Osteocyte (in vitro differentiated cells): ENCODE data around the gene ARHGAP19. TPM values are rescaled to one million over a fixed set of nuclear protein-coding genes. Genes with fewer than 3 reads are reported as not detected.

Experiments
- DNase-seq: peaks from one replicate; pipeline ENCODE4 v3.0.0; 2021; ENCODE audit warnings: mixed read lengths; ENCODE audit not compliant: unreplicated experiment; ENCODE audit errors: extremely low spot score
- H3K27ac Mint-ChIP-seq: one replicate; pipeline ENCODE4 v1.8.0; 2021; ENCODE audit warnings: mild to moderate bottlenecking, mixed read lengths; ENCODE audit not compliant: unreplicated experiment
- H3K27me3 Mint-ChIP-seq: one replicate; pipeline ENCODE4 v1.8.0; 2021; ENCODE audit warnings: mixed read lengths; ENCODE audit not compliant: unreplicated experiment
- H3K36me3 Mint-ChIP-seq: one replicate; pipeline ENCODE4 v1.8.0; 2021; ENCODE audit warnings: mixed read lengths; ENCODE audit not compliant: unreplicated experiment
- H3K4me1 Mint-ChIP-seq: one replicate; pipeline ENCODE4 v1.8.0; 2021; ENCODE audit warnings: mixed read lengths; ENCODE audit not compliant: unreplicated experiment
- H3K4me3 Mint-ChIP-seq: one replicate; pipeline ENCODE4 v1.8.0; 2021; ENCODE audit warnings: mild to moderate bottlenecking, moderate library complexity, mixed read lengths; ENCODE audit not compliant: unreplicated experiment
- H3K9me3 Mint-ChIP-seq: one replicate; pipeline ENCODE4 v1.8.0; 2021; ENCODE audit warnings: mixed read lengths; ENCODE audit not compliant: unreplicated experiment
- long read RNA-seq: library from polyadenylated mRNA; unstranded; transcript quantifications from one replicate; pipeline ENCODE4 v2.0.0, GENCODE V29; 2021
- total RNA-seq: library from RNA; stranded (reverse); gene quantifications from 2 replicates; pipeline ENCODE4 v1.2.1, GENCODE V29; 2021
- TF ChIP-seq, protein P1 (sequence below): fragments of 200-600 bp; sonication (generic); IDR thresholded peaks from 2 replicates; pipeline ENCODE4 v1.5.0; 2021; ENCODE audit warnings: antibody characterized with exemption, mild to moderate bottlenecking, moderate library complexity

ARHGAP19 gene, protein sequence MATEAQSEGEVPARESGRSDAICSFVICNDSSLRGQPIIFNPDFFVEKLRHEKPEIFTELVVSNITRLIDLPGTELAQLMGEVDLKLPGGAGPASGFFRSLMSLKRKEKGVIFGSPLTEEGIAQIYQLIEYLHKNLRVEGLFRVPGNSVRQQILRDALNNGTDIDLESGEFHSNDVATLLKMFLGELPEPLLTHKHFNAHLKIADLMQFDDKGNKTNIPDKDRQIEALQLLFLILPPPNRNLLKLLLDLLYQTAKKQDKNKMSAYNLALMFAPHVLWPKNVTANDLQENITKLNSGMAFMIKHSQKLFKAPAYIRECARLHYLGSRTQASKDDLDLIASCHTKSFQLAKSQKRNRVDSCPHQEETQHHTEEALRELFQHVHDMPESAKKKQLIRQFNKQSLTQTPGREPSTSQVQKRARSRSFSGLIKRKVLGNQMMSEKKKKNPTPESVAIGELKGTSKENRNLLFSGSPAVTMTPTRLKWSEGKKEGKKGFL
- total RNA-seq: 5.0 and 5.5 TPM in 2 replicates
- long read RNA-seq, full-length matches to known transcripts: 3 of 9 reads
- long read RNA-seq, partial matches to known transcripts: 0 of 9 reads
- long read RNA-seq, other reads (novel, unspliced or antisense): 6 of 9 reads

DNA sequence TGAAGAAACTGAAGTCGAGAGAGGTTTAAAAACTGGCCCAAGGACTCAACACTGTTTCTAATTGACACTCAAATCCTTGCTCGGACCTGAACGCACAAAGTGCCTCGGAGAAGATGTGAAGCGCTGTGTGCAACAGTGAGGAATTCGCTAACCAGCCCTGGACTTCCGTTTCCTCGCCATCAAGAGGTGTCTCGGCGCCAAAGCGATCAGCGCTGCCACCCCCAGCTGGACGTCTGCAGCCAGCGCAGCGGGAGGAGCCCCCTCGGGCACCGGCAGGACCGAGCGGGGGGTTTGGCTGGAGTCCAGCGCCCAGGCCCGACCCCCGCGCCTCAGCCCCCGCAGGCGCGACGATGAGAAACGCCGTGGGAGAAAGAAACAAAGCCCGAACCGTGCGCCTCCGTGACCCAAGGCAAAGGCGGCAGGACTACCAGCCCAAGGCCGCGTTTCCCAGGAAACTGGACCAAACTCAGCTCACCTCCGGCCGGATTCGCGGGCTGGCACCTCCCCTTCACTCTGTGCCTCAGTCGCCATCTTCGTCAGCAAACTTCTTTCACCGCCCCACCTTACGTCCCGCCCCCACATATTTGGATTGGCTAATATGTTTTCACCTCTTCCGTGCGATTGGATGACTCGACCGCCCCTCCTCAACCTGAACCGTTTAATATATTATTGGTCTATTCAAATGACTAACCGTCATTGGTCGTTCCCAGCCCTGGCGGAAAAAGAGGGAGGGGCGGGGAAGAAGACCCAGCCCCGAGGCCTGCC is at the start of gene ARHGAP19:
Gene ARHGAP19 (minus strand): TSS at position 541 of the 765 bp plus-strand sequence. CDS start 10 bp downstream, at position 531.
- Mint-ChIP-seq H3K4me1 (peaks cover 16% of the 10 kb centered on the region), H3K9me3 (no peaks in the 10 kb centered on the region), H3K27ac (peak within 1 kb of the TSS; percentile 95), H3K36me3 (no peaks in the 10 kb centered on the region), H3K4me3 (peak within 1 kb of the TSS; percentile 82), H3K27me3 (no peaks in the 10 kb centered on the region)
- peak; percentile 97 for DNase-seq
- TF ChIP-seq, protein P1, sequence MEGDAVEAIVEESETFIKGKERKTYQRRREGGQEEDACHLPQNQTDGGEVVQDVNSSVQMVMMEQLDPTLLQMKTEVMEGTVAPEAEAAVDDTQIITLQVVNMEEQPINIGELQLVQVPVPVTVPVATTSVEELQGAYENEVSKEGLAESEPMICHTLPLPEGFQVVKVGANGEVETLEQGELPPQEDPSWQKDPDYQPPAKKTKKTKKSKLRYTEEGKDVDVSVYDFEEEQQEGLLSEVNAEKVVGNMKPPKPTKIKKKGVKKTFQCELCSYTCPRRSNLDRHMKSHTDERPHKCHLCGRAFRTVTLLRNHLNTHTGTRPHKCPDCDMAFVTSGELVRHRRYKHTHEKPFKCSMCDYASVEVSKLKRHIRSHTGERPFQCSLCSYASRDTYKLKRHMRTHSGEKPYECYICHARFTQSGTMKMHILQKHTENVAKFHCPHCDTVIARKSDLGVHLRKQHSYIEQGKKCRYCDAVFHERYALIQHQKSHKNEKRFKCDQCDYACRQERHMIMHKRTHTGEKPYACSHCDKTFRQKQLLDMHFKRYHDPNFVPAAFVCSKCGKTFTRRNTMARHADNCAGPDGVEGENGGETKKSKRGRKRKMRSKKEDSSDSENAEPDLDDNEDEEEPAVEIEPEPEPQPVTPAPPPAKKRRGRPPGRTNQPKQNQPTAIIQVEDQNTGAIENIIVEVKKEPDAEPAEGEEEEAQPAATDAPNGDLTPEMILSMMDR: peak; percentile 21

GRCh38 chr10:97341416-97341815 is 49.0 kb upstream of the ARHGAP19 start:
- Mint-ChIP-seq H3K9me3 (no peaks in the 10 kb centered on the region), H3K36me3 (no peaks in the 10 kb centered on the region), H3K27ac (no peak overlapping the region), H3K27me3 (peaks cover 50% of the 10 kb centered on the region), H3K4me1 (peaks cover 12% of the 10 kb centered on the region), H3K4me3 (no peak overlapping the region)
- no peak for DNase-seq
- TF ChIP-seq, protein P1: no peak

GRCh38 chr10:97338041-97338440 is 45.6 kb upstream of the ARHGAP19 start:
- no peaks in the 10 kb centered on the region for H3K9me3 Mint-ChIP-seq
- peaks cover 53% of the 10 kb centered on the region for H3K27me3 Mint-ChIP-seq
- no peaks in the 10 kb centered on the region for H3K36me3 Mint-ChIP-seq
- no peak overlapping the region for H3K27ac Mint-ChIP-seq
- H3K4me1 Mint-ChIP-seq: peaks cover 22% of the 10 kb centered on the region
- TF ChIP-seq, protein P1: no peak
- H3K4me3 Mint-ChIP-seq: no peak overlapping the region
- no peak for DNase-seq

DNA sequence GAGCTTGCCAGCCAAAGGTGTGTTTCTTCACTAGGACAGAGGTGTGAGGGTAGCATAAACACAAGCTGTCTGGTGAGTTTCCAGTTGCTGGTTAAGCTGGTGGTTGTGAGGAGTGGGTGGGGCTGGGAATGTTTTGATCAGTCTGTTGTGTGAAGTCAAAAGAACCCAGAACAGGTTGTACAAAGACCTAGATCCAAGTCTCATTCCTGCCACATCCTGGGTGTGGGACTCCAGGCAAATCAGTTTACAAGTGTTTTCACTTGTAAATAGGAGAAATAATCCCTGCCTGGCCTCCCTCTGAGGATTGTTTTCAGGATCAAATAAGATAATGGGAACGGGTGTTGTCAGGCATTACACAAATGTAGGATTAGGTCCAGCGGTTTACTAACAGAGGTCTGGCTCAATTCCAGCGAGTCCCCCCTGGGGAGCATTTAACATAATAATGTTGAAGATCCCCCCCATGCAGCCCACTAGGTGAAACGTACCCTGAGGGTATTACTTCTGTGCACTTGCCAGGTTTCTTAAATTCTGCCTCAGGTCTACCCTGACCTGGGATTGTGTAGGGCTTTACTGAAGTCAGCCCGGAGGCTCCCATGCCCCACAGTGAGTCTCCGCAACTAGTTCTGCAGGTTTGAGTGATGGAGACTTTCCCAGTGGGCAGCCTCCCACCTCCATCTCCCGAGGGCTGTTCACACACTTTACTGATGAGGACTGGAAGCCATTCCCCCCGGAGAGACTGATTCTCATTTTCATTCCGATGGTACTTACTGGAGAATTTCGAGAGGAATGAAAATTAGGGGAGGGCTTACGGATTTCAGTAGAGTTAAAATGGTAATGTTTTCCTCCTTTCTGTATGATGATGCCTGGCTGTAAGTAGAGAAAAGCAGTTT is 44.8 kb upstream of the ARHGAP19 start:
- Mint-ChIP-seq H3K36me3 (no peaks in the 10 kb centered on the region), H3K27ac (no peak overlapping the region), H3K4me1 (peaks cover 30% of the 10 kb centered on the region), H3K27me3 (peaks cover 49% of the 10 kb centered on the region), H3K4me3 (no peak overlapping the region), H3K9me3 (no peaks in the 10 kb centered on the region)
- DNase-seq: no peak
- TF ChIP-seq, protein P1: no peak
